ENCODE results near the gene TMEM255B. TPM values are rescaled to one million over a fixed set of nuclear protein-coding genes. Genes with fewer than 3 reads are reported as not detected.

TMEM255B gene
- total and polyA plus RNA-seq, 9 of the 15 experiments (the other 6 are each of a cell fraction or from before 2014, with no cell fraction given): 0.01 to 0.75 (median 0.23) TPM

DNA sequence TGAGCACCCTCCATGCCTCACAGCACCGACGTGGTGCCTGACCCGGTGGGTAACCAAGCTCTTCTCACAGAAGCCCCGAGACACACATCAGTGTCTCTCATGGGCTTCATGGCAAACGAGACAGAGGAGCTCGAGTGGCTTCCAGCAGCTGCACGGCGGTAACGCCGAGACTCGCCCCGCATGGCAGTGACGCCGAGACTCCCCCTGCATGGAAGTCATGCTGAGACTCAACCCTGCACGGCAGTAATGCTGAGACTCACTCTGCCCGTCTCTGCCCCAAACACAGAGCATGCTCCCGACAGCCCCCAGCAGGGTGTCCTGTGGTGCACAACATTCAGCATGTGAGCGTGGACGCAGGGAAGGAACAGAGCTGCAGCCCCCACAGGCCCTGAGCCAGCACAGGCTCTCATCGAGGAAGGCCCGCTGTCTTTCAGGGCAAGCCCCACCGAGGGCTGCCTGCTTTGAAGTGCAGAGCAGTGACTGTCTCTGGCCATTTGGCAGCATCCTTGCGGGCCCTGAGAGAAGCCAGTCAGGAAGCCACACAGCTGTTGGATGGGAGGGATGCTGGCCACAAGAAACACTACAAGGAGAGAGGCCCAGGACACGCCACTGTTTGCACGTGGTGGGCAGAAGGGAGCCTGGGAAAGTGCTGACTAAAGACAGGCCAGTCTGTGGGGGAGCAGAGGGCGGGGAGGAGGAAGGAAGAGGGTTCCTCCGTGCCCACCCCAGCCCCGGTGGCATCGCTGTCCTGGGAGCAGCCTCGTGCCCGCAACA is 95.4 kb downstream of the TMEM255B start:
- POLR2A ChIA-PET: interaction anchor here (0.5 to 0.7 kb wide), 3 partner anchors 9 to 403 kb away, joined by 3 to 5 read pairs (median 3); partner anchors contain the start of gene GAS6

More for the DNA sequence above, 95.4 kb downstream of the TMEM255B start:
- no peak overlapping the region for H3K27ac ChIP-seq (ENCODE audit: extremely low read depth, low read depth, low read length)
- H2AFZ ChIP-seq (ENCODE audit: low read depth, low read length): no peak overlapping the region
- no peaks in the 10 kb centered on the region for H3K9me1 ChIP-seq (ENCODE audit: control insufficient read depth, insufficient read depth, low read length)
- H3K27me3 ChIP-seq (ENCODE audit: control insufficient read depth in 2 of 2, insufficient read depth in 2 of 2, low read length in 2 of 2): no peaks in the 10 kb centered on the region
- peak overlapping the region; percentile 57; the same call in 1 of the 2 replicates for H3K4me2 ChIP-seq (ENCODE audit: insufficient read depth, low read length)
- H3K4me1 ChIP-seq (replicated peaks in 1 of 2; ENCODE audit: control insufficient read depth in 2 of 2, insufficient read depth in 2 of 2, low read length in 2 of 2): peaks cover 19 to 48% of the 10 kb centered on the region in 2 experiments
- no peak for FAIRE-seq
- in situ Hi-C loops (cut with MboI): no loop called here
- H3K36me3 ChIP-seq (ENCODE audit: control insufficient read depth, insufficient read depth, low read length): peaks cover 2% of the 10 kb centered on the region; the same call in 1 of the 3 replicates
- no peak; the same call in 2 of the 3 replicates for ATAC-seq
- WGBS (ENCODE audit: insufficient coverage, low coverage, missing lambda C conversion rate): 74% methylated on average over 15 of the region's 31 CpGs
- peaks cover 21% of the 10 kb centered on the region for H3K79me2 ChIP-seq (ENCODE audit: control insufficient read depth, insufficient read depth, low read length)
- peaks cover 2% of the 10 kb centered on the region for H3K9me3 ChIP-seq (replicated peaks; ENCODE audit: control insufficient read depth, insufficient read depth, low read depth, low read length)
- TF ChIP-seq ZNF165 (CRISPR knock-in tag; IDR thresholded peaks at IDR 0.05; ENCODE audit: borderline replicate concordance): no peak
- TF ChIP-seq, protein P1, sequence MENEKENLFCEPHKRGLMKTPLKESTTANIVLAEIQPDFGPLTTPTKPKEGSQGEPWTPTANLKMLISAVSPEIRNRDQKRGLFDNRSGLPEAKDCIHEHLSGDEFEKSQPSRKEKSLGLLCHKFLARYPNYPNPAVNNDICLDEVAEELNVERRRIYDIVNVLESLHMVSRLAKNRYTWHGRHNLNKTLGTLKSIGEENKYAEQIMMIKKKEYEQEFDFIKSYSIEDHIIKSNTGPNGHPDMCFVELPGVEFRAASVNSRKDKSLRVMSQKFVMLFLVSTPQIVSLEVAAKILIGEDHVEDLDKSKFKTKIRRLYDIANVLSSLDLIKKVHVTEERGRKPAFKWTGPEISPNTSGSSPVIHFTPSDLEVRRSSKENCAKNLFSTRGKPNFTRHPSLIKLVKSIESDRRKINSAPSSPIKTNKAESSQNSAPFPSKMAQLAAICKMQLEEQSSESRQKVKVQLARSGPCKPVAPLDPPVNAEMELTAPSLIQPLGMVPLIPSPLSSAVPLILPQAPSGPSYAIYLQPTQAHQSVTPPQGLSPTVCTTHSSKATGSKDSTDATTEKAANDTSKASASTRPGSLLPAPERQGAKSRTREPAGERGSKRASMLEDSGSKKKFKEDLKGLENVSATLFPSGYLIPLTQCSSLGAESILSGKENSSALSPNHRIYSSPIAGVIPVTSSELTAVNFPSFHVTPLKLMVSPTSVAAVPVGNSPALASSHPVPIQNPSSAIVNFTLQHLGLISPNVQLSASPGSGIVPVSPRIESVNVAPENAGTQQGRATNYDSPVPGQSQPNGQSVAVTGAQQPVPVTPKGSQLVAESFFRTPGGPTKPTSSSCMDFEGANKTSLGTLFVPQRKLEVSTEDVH (IDR thresholded peaks at IDR 0.05; ENCODE audit: low read depth, partially characterized antibody): no peak
- no peak for TF ChIP-seq BRD4 (IDR thresholded peaks at IDR 0.05)
- TF ChIP-seq SREBF1 (IDR thresholded peaks at IDR 0.05; ENCODE audit: borderline replicate concordance, low read depth, low read length): no peak
- TF ChIP-seq SMC3 (conservative IDR thresholded peaks at IDR 0.05; ENCODE audit: insufficient read depth, low read depth, low read length): no peak
- no peak for TF ChIP-seq POU5F1 (IDR thresholded peaks at IDR 0.05; ENCODE audit: borderline replicate concordance, low read depth, low read length, partially characterized antibody)
- no peak for TF ChIP-seq FOXP1 (CRISPR knock-in tag; IDR thresholded peaks at IDR 0.05)
- no peak for TF ChIP-seq SMARCE1 (IDR thresholded peaks at IDR 0.05)
- no peak for TF ChIP-seq TSC22D4 (tag; IDR thresholded peaks at IDR 0.05)
- TF ChIP-seq ELF4 (CRISPR knock-in tag; IDR thresholded peaks at IDR 0.05): no peak
- CTCF ChIA-PET (ENCODE audit: low intra/inter-chr PET ratio): no interaction called here
- intact Hi-C loops (cut with micrococcal nuclease): no loop called here
- DNase-seq (ENCODE audit: extremely low read depth in 1 of 4, low spot score in 3 of 4): no peak
- H4K20me1 ChIP-seq (replicated peaks; ENCODE audit: control insufficient read depth, insufficient read depth, low read length): no peaks in the 10 kb centered on the region
- no peak overlapping the region for H3K4me3 ChIP-seq
- H3K9ac ChIP-seq (ENCODE audit: insufficient read depth in 1 of 2, low read depth in 2 of 2, low read length in 2 of 2): peak overlapping the region in 1 of 2 experiments; percentile 87; a peak in 2 of 4 replicates
- BruUV-seq (replicated peaks): no TSS peak
